HepG2 (cell line): ENCODE results near the gene SIAE. TPM values are rescaled to one million over a fixed set of nuclear protein-coding genes. Genes with fewer than 3 reads are reported as not detected.

Experiments used
- ATAC-seq: fragments of 200-7000 bp; cut with Tn5 transposase; 3 replicates; pipeline ENCODE4 v1.9.1; 2020; ENCODE audit warnings: mild to moderate bottlenecking, moderate library complexity
- BruUV-seq: library from RNA; stranded (reverse); fragments of 400-500 nt; replicated peaks from 2 replicates; lab custom pipeline; 2021; lab: Mats Ljungman, UMichigan
- CTCF ChIA-PET: fragments of 300-600 bp; formaldehyde crosslinking; extraction: SDS; loops from one replicate; lab custom pipeline; 2021; ENCODE audit warnings: low total read pairs, inconsistent platforms, low intra/inter-chr PET ratio; lab: Yijun Ruan, JAX
- POLR2A ChIA-PET: fragments of 350-600 bp; sonication (Branson Sonifier 250); formaldehyde crosslinking; loops from one replicate; lab custom pipeline; 2020; ENCODE audit warnings: antibody characterized with exemption, inconsistent platforms; lab: Yijun Ruan, JAX
- DNase-seq: peaks from one replicate; pipeline ENCODE4 v3.0.0-alpha.2; 2015; ENCODE audit warnings: low spot score
- FAIRE-seq: peaks from 3 replicates; lab custom pipeline; 2011; peaks lifted over from hg19 to GRCh38; lab: Jason Lieb, UNC
- H2AFZ ChIP-seq: one replicate; pipeline ENCODE4 v1.6.1; 2011; ENCODE audit warnings: low read length, inconsistent platforms
- H3K27ac ChIP-seq: fragments of 300-600 bp; 3 replicates; pipeline ENCODE4 v1.8.0; 2011; ENCODE audit warnings: mixed run types, mild to moderate bottlenecking, mixed read lengths, low read length, inconsistent platforms; ENCODE audit not compliant: insufficient read depth; ENCODE audit errors: extremely low read length
- H3K27me3 ChIP-seq, 2 experiments: fragments of 200-600 bp in 1 of 2; 2 replicates in 1 of 2; 3 replicates in 1 of 2; pipeline versions ENCODE4 v1.6.0 to v1.8.0; 2011; ENCODE audit warnings: low read length in 2 of 2, mild to moderate bottlenecking in 2 of 2, moderate library complexity in 2 of 2, inconsistent platforms in 1 of 2; ENCODE audit not compliant: insufficient read depth in 2 of 2, control insufficient read depth in 1 of 2
- H3K36me3 ChIP-seq, 2 experiments: fragments of 200-600 bp in 1 of 2; replicated peaks in 1 of 2; 2 replicates in 1 of 2; 3 replicates in 1 of 2; pipeline versions ENCODE4 v1.5.1 to v1.8.0; 2011; ENCODE audit warnings: low read length in 2 of 2, inconsistent platforms in 1 of 2; ENCODE audit not compliant: insufficient read depth in 2 of 2, control insufficient read depth in 1 of 2
- H3K4me1 ChIP-seq: 2 replicates; pipeline ENCODE4 v1.5.1; 2012; ENCODE audit warnings: low read length, inconsistent platforms; ENCODE audit not compliant: insufficient read depth
- H3K4me2 ChIP-seq: 2 replicates; pipeline ENCODE4 v1.6.0; 2011; ENCODE audit warnings: low read depth, low read length, inconsistent platforms
- H3K4me3 ChIP-seq, 3 experiments: fragments of 200-600 bp in 1 of 3; sonication (generic), shearing (Covaris generic) in 1 of 3; replicated peaks in 1 of 3; 2 replicates each; pipeline ENCODE4 v1.5.1; 2011 to 2016; ENCODE audit warnings: low read length in 3 of 3, inconsistent platforms in 2 of 3, low read depth in 2 of 3, mild to moderate bottlenecking in 2 of 3, control low read depth in 1 of 3, mixed read lengths in 1 of 3; ENCODE audit not compliant: insufficient read depth in 1 of 3
- H3K79me2 ChIP-seq: one replicate; pipeline ENCODE4 v1.6.1; 2011; ENCODE audit warnings: low read length, inconsistent platforms; ENCODE audit not compliant: insufficient read depth
- H3K9ac ChIP-seq: 2 replicates; pipeline ENCODE4 v1.6.0; 2011; ENCODE audit warnings: mild to moderate bottlenecking, low read depth, low read length, inconsistent platforms; ENCODE audit not compliant: insufficient read depth
- H3K9me3 ChIP-seq: 2 replicates; pipeline ENCODE4 v1.5.1; 2012; ENCODE audit warnings: mild to moderate bottlenecking, low read length
- H4K20me1 ChIP-seq: 2 replicates; pipeline ENCODE4 v1.6.0; 2011; ENCODE audit warnings: inconsistent platforms, mild to moderate bottlenecking, low read length, moderate library complexity; ENCODE audit not compliant: insufficient read depth
- BCL3 ChIP-seq: sonication (generic); formaldehyde crosslinking; IDR thresholded peaks from 2 replicates; pipeline ENCODE4 v1.5.1; 2020; ENCODE audit warnings: mild to moderate bottlenecking, missing genetic modification reagents, moderate library complexity
- HOXA7 ChIP-seq: sonication (generic); formaldehyde crosslinking; IDR thresholded peaks from 2 replicates; pipeline ENCODE4 v1.8.1; 2022; ENCODE audit warnings: mild to moderate bottlenecking, missing genetic modification reagents, moderate library complexity
- IKZF5 ChIP-seq: IDR thresholded peaks from 2 replicates; pipeline ENCODE4 v1.6.1; 2018; ENCODE audit warnings: missing genetic modification reagents, mild to moderate bottlenecking, missing compliant biosample characterization
- PHF5A ChIP-seq: IDR thresholded peaks from one replicate; pipeline ENCODE4 v1.6.1; 2018; ENCODE audit warnings: low read depth, missing genetic modification reagents; ENCODE audit not compliant: unreplicated experiment
- PHF8 ChIP-seq: sonication (generic); formaldehyde crosslinking; IDR thresholded peaks from 2 replicates; pipeline ENCODE4 v1.5.0; 2020; ENCODE audit warnings: missing genetic modification reagents
- PRDM4 ChIP-seq: sonication (generic); formaldehyde crosslinking; IDR thresholded peaks from 2 replicates; pipeline ENCODE4 v1.9.0; 2021; ENCODE audit warnings: missing genetic modification reagents, borderline replicate concordance
- ZNF350 ChIP-seq: sonication (generic); formaldehyde crosslinking; IDR thresholded peaks from 2 replicates; pipeline ENCODE4 v1.4.0; 2020; ENCODE audit warnings: mild to moderate bottlenecking, low read depth, missing genetic modification reagents, borderline replicate concordance
- ZNF556 ChIP-seq: sonication (generic); formaldehyde crosslinking; IDR thresholded peaks from 2 replicates; pipeline ENCODE4 v1.4.0; 2020; ENCODE audit warnings: mild to moderate bottlenecking, missing genetic modification reagents, borderline replicate concordance
- ZNF674 ChIP-seq: sonication (generic); formaldehyde crosslinking; IDR thresholded peaks from 2 replicates; pipeline ENCODE4 v1.5.0; 2020; ENCODE audit warnings: low read depth, mild to moderate bottlenecking, missing genetic modification reagents
- in situ Hi-C: cut with HindIII; loops from 2 replicates; pipeline ENCODE4 v1.10.0; 2017; ENCODE audit warnings: low pct_unique_long_range_greater_than_20kb; ENCODE audit not compliant: extremely low pct_ligation_motif_present
- intact Hi-C: fragments of 100-400 bp; cut with micrococcal nuclease; formaldehyde crosslinking; loops from one replicate; pipeline ENCODE4 v1.10.0; 2022; ENCODE audit not compliant: unreplicated experiment
- polyA plus RNA-seq, 8 experiments: library from polyadenylated mRNA; depleted of rRNA in 3 of 8; stranded (reverse) in 7 of 8; unstranded in 1 of 8; fragments of >200 nt; fragmentation: Illumina TruSeq in 4 of 8; extraction: Trizol in 4 of 8; gene quantifications; 2 replicates each; pipeline versions ENCODE4 v1.2.1 to v1.2.3, GENCODE V29; 2011 to 2016; ENCODE audit warnings: low read depth in 4 of 8, missing spikeins in 1 of 8, mixed read lengths in 1 of 8; ENCODE audit not compliant: insufficient read depth in 1 of 8
- total RNA-seq, 5 experiments: library from RNA; depleted of rRNA; stranded (reverse); fragments of >200 nt; fragmentation: Illumina TruSeq; extraction: Trizol; gene quantifications; 2 replicates each; pipeline ENCODE4 v1.2.3, GENCODE V29; 2016; ENCODE audit warnings: low read depth in 1 of 5

The SIAE gene
- total and polyA plus RNA-seq, 2 of the 13 experiments (the other 11 are each of a cell fraction or from before 2014, with no cell fraction given): 7.0 to 22.4 TPM

GRCh38 chr11:124597626-124598025 lies 75.9 kb downstream of the SIAE start:
- H3K9ac ChIP-seq: no peak overlapping the region
- H2AFZ ChIP-seq: no peak overlapping the region
- DNase-seq (no peak), FAIRE-seq (no peak), ATAC-seq (no peak)
- POLR2A ChIA-PET: no interaction called here
- H3K79me2 ChIP-seq: no peaks in the 10 kb centered on the region
- intact Hi-C loops: no loop called here
- no peak overlapping the region for H3K4me2 ChIP-seq
- H3K4me3 ChIP-seq: no peak overlapping the region
- no peak overlapping the region for H3K27ac ChIP-seq
- no peaks in the 10 kb centered on the region for H3K4me1 ChIP-seq
- no peaks in the 10 kb centered on the region for H3K36me3 ChIP-seq
- no peaks in the 10 kb centered on the region for H3K9me3 ChIP-seq
- TF ChIP-seq PRDM4 (CRISPR knock-in tag): no peak
- TF ChIP-seq IKZF5 (CRISPR knock-in tag): no peak
- no peak for TF ChIP-seq ZNF556 (CRISPR knock-in tag)
- TF ChIP-seq ZNF674 (CRISPR knock-in tag): no peak
- TF ChIP-seq PHF8: no peak
- TF ChIP-seq HOXA7 (CRISPR knock-in tag): no peak
- no peak for TF ChIP-seq ZNF350
- TF ChIP-seq BCL3 (CRISPR knock-in tag): no peak
- no peak for TF ChIP-seq PHF5A (CRISPR knock-in tag)
- TF ChIP-seq, all 625 proteins: peak for 0
- no peaks in the 10 kb centered on the region for H4K20me1 ChIP-seq
- BruUV-seq: no TSS peak
- peaks cover 0 to 6% of the 10 kb centered on the region in 2 experiments; a peak in 4 of 5 replicates for H3K27me3 ChIP-seq
- in situ Hi-C loops: no loop called here
- CTCF ChIA-PET: no interaction called here
